ENCODE measurements around the gene RAB11B.
"Not testable (repeated sequence)": the region's sequence is repeated elsewhere in the genome, so short reads cannot be mapped to it uniquely, and the experiment has no call there.

DNA sequence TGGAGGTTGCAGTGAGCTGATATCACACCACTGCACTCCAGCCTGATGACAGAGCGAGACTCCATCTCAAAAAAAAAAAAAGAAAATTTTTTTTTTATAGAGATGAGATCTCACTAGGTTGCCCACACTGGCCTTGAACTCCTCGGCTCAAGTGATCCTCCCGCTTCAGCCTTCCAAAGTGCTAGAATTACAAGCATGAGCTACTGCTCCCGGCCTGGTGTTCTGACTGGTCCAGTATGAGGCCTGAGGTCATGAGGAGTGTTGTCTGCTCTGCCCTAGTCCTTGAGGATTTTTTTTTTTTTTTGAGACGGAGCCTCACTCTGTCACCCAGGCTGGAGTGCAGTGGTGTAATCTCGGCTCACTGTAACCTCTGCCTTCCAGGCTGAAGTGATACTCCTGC is 35.2 kb downstream of the RAB11B start:
- TF ChIP-seq EZH2 (IDR thresholded peaks at IDR 0.05; ENCODE audit: borderline replicate concordance, low read depth, low read length, severe bottlenecking), result not testable (repeated sequence)
- TF ChIP-seq, protein P1, sequence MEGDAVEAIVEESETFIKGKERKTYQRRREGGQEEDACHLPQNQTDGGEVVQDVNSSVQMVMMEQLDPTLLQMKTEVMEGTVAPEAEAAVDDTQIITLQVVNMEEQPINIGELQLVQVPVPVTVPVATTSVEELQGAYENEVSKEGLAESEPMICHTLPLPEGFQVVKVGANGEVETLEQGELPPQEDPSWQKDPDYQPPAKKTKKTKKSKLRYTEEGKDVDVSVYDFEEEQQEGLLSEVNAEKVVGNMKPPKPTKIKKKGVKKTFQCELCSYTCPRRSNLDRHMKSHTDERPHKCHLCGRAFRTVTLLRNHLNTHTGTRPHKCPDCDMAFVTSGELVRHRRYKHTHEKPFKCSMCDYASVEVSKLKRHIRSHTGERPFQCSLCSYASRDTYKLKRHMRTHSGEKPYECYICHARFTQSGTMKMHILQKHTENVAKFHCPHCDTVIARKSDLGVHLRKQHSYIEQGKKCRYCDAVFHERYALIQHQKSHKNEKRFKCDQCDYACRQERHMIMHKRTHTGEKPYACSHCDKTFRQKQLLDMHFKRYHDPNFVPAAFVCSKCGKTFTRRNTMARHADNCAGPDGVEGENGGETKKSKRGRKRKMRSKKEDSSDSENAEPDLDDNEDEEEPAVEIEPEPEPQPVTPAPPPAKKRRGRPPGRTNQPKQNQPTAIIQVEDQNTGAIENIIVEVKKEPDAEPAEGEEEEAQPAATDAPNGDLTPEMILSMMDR (IDR thresholded peaks at IDR 0.05; ENCODE audit: borderline replicate concordance, extremely low read depth, low read length, poor library complexity, severe bottlenecking), result not testable (repeated sequence)
